DMS53 treated with DMSO at 0.1 percent for 48 hours (cell line): ENCODE data around the gene AIM2.
A peak's percentile ranks its signal among the peaks of the same experiment; 100 is the strongest.
"Not testable (repeated sequence)": the region's sequence is repeated elsewhere in the genome, so short reads cannot be mapped to it uniquely, and the experiment has no call there.

ENCODE experiments used
- DNase-seq: peaks from one replicate; lab custom pipeline; 2025; ENCODE audit not compliant: unreplicated experiment; lab: John Stamatoyannopoulos, UW

AIM2 gene

GRCh38 chr1:159079525-159079924 lies 3.0 kb upstream of the AIM2 start:
- no peak for DNase-seq

GRCh38 chr1:159077120-159077961 lies 775 bp upstream of the AIM2 start:
- DNase-seq, result no peak

- DNase-seq, result peak; percentile 68
Measured at GRCh38 chr1:159071970-159072582, 4.5 kb downstream of the AIM2 start.

GRCh38 chr1:159068886-159069285 lies 7.7 kb downstream of the AIM2 start:
- DNase-seq, result no peak

- DNase-seq, result no peak
Measured at GRCh38 chr1:159067699-159068621, 8.6 kb downstream of the AIM2 start.

- no peak for DNase-seq
Measured at GRCh38 chr1:159066108-159066507, 10.5 kb downstream of the AIM2 start.

- DNase-seq, result no peak
Measured at GRCh38 chr1:159065106-159065505, 11.5 kb downstream of the AIM2 start.

GRCh38 chr1:159058751-159059150 lies 17.8 kb downstream of the AIM2 start:
- no peak for DNase-seq

GRCh38 chr1:159056069-159056698 lies 20.4 kb downstream of the AIM2 start:
- DNase-seq, result no peak

- no peak for DNase-seq
Measured at GRCh38 chr1:159055181-159055641, 21.4 kb downstream of the AIM2 start.

- peak; percentile 9 for DNase-seq
Measured at GRCh38 chr1:159054427-159054826, 22.1 kb downstream of the AIM2 start.

- DNase-seq, result no peak
Measured at GRCh38 chr1:159051436-159051835, 25.1 kb downstream of the AIM2 start.

- DNase-seq, result not testable (repeated sequence)
Measured at GRCh38 chr1:159046486-159046885, 30.1 kb downstream of the AIM2 start.

GRCh38 chr1:159040893-159041724 lies 35.5 kb downstream of the AIM2 start:
- no peak for DNase-seq

- no peak for DNase-seq
Measured at GRCh38 chr1:159040206-159040605, 36.4 kb downstream of the AIM2 start.

GRCh38 chr1:159030877-159031447 lies 45.6 kb downstream of the AIM2 start:
- no peak for DNase-seq

GRCh38 chr1:159030311-159030710 lies 46.3 kb downstream of the AIM2 start:
- DNase-seq, result no peak

- not testable (repeated sequence) for DNase-seq
Measured at GRCh38 chr1:159026841-159027240, 49.7 kb downstream of the AIM2 start.

GRCh38 chr1:159025043-159025442 lies 51.5 kb downstream of the AIM2 start:
- no peak for DNase-seq

- no peak for DNase-seq
Measured at GRCh38 chr1:159023723-159024122, 52.8 kb downstream of the AIM2 start.
